Mesothelial cell of epicardium (in vitro differentiated cells): ENCODE results near the gene PTRH1. TPM values are rescaled to one million over a fixed set of nuclear protein-coding genes. Genes with fewer than 3 reads are reported as not detected.

Experiments used
- DNase-seq, 2 experiments: peaks; one replicate each; pipeline ENCODE4 v3.0.0; 2021; ENCODE audit warnings: low spot score in 2 of 2; ENCODE audit not compliant: unreplicated experiment in 2 of 2
- H3K27ac Mint-ChIP-seq: 2 replicates; pipeline ENCODE4 v1.8.0; 2021; ENCODE audit warnings: mixed read lengths
- H3K27me3 Mint-ChIP-seq: 2 replicates; pipeline ENCODE4 v1.8.0; 2021; ENCODE audit warnings: low read depth, mixed read lengths
- H3K36me3 Mint-ChIP-seq: 2 replicates; pipeline ENCODE4 v1.8.0; 2021; ENCODE audit warnings: mixed read lengths
- H3K4me1 Mint-ChIP-seq: 2 replicates; pipeline ENCODE4 v1.8.0; 2021; ENCODE audit warnings: mixed read lengths
- H3K4me3 Mint-ChIP-seq: 2 replicates; pipeline ENCODE4 v1.8.0; 2021; ENCODE audit warnings: mild to moderate bottlenecking, moderate library complexity, mixed read lengths
- H3K9me3 Mint-ChIP-seq: 2 replicates; pipeline ENCODE4 v1.8.0; 2021; ENCODE audit warnings: mixed read lengths
- total RNA-seq: library from RNA; stranded (reverse); gene quantifications from 3 replicates; pipeline ENCODE4 v1.2.1, GENCODE V29; 2021
- TF ChIP-seq, protein P1 (sequence below): fragments of 200-600 bp; sonication (generic); IDR thresholded peaks from one replicate; pipeline ENCODE4 v1.5.0; 2021; ENCODE audit warnings: antibody characterized with exemption; ENCODE audit not compliant: unreplicated experiment

The PTRH1 gene
- total RNA-seq, 1 donor from 2014 or later: 9.5 TPM

DNA sequence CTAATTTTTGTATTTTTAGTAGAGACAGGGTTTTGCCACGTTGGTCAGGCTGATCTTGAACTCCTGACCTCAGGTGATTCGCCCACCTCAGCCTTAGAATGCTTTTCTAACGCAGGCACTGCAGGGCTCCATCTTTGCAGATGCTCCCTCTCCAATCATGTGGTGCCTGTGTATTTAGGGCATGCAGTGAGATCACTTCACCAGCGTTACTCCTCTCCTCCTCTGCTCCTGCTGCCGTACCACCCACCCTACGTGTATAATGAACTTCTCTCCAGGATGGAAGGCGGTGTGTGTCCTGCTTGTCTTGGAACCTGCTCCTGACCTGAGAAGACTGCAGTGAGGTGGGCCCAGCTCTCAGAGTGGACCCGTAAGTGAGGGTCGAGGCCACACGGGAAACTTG is 22.3 kb downstream of the PTRH1 start:
- no peak overlapping the region for H3K27ac Mint-ChIP-seq
- peaks cover 34% of the 10 kb centered on the region for H3K36me3 Mint-ChIP-seq
- TF ChIP-seq, protein P1, sequence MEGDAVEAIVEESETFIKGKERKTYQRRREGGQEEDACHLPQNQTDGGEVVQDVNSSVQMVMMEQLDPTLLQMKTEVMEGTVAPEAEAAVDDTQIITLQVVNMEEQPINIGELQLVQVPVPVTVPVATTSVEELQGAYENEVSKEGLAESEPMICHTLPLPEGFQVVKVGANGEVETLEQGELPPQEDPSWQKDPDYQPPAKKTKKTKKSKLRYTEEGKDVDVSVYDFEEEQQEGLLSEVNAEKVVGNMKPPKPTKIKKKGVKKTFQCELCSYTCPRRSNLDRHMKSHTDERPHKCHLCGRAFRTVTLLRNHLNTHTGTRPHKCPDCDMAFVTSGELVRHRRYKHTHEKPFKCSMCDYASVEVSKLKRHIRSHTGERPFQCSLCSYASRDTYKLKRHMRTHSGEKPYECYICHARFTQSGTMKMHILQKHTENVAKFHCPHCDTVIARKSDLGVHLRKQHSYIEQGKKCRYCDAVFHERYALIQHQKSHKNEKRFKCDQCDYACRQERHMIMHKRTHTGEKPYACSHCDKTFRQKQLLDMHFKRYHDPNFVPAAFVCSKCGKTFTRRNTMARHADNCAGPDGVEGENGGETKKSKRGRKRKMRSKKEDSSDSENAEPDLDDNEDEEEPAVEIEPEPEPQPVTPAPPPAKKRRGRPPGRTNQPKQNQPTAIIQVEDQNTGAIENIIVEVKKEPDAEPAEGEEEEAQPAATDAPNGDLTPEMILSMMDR: no peak
- no peaks in the 10 kb centered on the region for H3K27me3 Mint-ChIP-seq
- no peak for DNase-seq
- H3K9me3 Mint-ChIP-seq: no peaks in the 10 kb centered on the region
- peaks cover 11% of the 10 kb centered on the region for H3K4me1 Mint-ChIP-seq
- no peak overlapping the region for H3K4me3 Mint-ChIP-seq

GRCh38 chr9:127692071-127692470 is 23.4 kb downstream of the PTRH1 start:
- Mint-ChIP-seq H3K4me3 (no peak overlapping the region), H3K27me3 (no peaks in the 10 kb centered on the region), H3K4me1 (peaks cover 11% of the 10 kb centered on the region), H3K9me3 (no peaks in the 10 kb centered on the region), H3K36me3 (peaks cover 34% of the 10 kb centered on the region), H3K27ac (peak overlapping the region; percentile 12)
- DNase-seq: no peak
- TF ChIP-seq, protein P1: no peak

GRCh38 chr9:127690735-127691134 is 24.7 kb downstream of the PTRH1 start:
- H3K4me1 Mint-ChIP-seq: peaks cover 19% of the 10 kb centered on the region
- no peak for DNase-seq
- TF ChIP-seq, protein P1: no peak
- no peaks in the 10 kb centered on the region for H3K27me3 Mint-ChIP-seq
- peaks cover 37% of the 10 kb centered on the region for H3K36me3 Mint-ChIP-seq
- H3K4me3 Mint-ChIP-seq: no peak overlapping the region
- H3K27ac Mint-ChIP-seq: no peak overlapping the region
- no peaks in the 10 kb centered on the region for H3K9me3 Mint-ChIP-seq

GRCh38 chr9:127689329-127690000 is 26.0 kb downstream of the PTRH1 start:
- Mint-ChIP-seq H3K27ac (no peak overlapping the region), H3K4me1 (peaks cover 10% of the 10 kb centered on the region)
- TF ChIP-seq, protein P1: no peak

GRCh38 chr9:127686461-127687393 is 28.7 kb downstream of the PTRH1 start:
- H3K27me3 Mint-ChIP-seq: no peaks in the 10 kb centered on the region
- DNase-seq: no peak
- peak overlapping the region; percentile 34 for H3K27ac Mint-ChIP-seq
- H3K9me3 Mint-ChIP-seq: no peaks in the 10 kb centered on the region
- no peak overlapping the region for H3K4me3 Mint-ChIP-seq
- peaks cover 46% of the 10 kb centered on the region for H3K36me3 Mint-ChIP-seq
- TF ChIP-seq, protein P1: no peak
- peaks cover 10% of the 10 kb centered on the region for H3K4me1 Mint-ChIP-seq

More at GRCh38 chr9:127689329-127690000, 26.0 kb downstream of the PTRH1 start:
- Mint-ChIP-seq H3K36me3 (peaks cover 41% of the 10 kb centered on the region), H3K9me3 (no peaks in the 10 kb centered on the region), H3K27me3 (no peaks in the 10 kb centered on the region), H3K4me3 (no peak overlapping the region)
- no peak for DNase-seq
